ENCODE data around the gene SLC35A4.

SLC35A4 gene

DNA sequence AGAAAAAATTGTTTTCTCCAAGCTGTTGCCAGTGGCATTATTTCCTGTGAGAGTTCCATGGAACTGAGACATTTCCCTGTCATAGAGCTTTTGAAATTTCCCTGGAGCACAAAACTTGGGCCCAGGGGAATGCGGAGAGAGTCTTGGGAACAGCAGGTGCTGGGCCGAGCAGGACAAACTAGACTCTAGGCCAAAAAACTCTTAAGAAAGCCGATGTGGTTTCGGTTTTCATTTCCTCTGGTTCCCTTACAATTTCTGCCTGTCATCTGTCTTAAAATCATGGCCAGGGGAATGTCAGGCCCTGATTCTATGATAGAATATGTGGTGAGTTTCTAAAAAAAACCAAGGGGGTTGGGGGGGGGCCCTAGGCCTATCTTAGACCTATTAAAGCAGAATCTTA is 4.6 kb downstream of the SLC35A4 start:
- TF ChIP-seq, protein P1, sequence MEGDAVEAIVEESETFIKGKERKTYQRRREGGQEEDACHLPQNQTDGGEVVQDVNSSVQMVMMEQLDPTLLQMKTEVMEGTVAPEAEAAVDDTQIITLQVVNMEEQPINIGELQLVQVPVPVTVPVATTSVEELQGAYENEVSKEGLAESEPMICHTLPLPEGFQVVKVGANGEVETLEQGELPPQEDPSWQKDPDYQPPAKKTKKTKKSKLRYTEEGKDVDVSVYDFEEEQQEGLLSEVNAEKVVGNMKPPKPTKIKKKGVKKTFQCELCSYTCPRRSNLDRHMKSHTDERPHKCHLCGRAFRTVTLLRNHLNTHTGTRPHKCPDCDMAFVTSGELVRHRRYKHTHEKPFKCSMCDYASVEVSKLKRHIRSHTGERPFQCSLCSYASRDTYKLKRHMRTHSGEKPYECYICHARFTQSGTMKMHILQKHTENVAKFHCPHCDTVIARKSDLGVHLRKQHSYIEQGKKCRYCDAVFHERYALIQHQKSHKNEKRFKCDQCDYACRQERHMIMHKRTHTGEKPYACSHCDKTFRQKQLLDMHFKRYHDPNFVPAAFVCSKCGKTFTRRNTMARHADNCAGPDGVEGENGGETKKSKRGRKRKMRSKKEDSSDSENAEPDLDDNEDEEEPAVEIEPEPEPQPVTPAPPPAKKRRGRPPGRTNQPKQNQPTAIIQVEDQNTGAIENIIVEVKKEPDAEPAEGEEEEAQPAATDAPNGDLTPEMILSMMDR (IDR thresholded peaks at IDR 0.05; ENCODE audit: extremely low read depth, insufficient read depth, missing control alignments), result no peak
- in situ Hi-C loops (cut with MboI; ENCODE audit: low pct_unique_long_range_greater_than_20kb, low sequenced_read_pairs, unreplicated experiment), result no loop called here
- no peak for DNase-seq (ENCODE audit: low spot score)

DNA sequence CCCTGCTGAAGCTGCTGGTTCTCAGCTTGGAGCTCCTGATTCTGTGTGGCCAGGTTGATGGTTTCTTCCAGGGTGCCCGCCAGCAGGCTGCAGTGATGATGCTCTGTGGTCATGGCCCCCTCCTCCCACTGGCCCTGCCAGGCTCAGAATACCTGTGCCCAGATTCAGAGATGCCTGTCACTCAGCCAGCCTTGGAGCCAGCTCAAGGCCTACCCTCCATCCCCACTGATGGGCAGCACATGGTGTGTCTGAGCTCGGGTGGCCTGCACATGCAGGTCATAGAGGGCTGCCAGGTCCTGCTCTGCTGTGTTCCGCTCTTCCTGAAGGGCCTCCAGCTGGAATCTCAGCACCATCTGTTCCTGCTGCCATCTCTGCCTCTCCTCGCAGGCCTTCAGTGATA is 5.4 kb downstream of the SLC35A4 start:
- in situ Hi-C loops (cut with MboI; ENCODE audit: low pct_unique_long_range_greater_than_20kb, low sequenced_read_pairs, unreplicated experiment), result no loop called here
- TF ChIP-seq, protein P1 (IDR thresholded peaks at IDR 0.05; ENCODE audit: extremely low read depth, insufficient read depth, missing control alignments), result no peak
- DNase-seq (ENCODE audit: low spot score), result no peak

DNA sequence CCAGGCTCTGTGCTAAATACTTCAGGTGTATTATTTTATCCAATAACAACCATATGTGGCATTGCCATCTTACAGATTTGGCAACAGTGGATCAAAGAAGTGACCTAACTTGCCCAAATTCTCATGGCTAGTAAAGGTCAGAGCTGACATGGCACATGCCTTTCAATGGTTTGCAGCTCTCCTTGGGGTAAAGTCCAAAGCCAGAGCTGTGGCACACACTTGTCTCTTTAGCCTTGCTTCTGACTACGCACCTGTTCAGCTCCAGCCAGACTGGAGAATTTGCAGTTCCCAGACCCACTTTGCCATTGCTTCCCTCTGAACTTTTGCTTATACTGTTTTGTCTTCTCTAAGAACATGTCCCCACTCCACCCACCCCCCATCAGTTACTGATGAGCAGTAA is 5.9 kb downstream of the SLC35A4 start:
- TF ChIP-seq, protein P1 (IDR thresholded peaks at IDR 0.05; ENCODE audit: extremely low read depth, insufficient read depth, missing control alignments), result no peak
- DNase-seq (ENCODE audit: low spot score), result no peak
- in situ Hi-C loops (cut with MboI; ENCODE audit: low pct_unique_long_range_greater_than_20kb, low sequenced_read_pairs, unreplicated experiment), result no loop called here

DNA sequence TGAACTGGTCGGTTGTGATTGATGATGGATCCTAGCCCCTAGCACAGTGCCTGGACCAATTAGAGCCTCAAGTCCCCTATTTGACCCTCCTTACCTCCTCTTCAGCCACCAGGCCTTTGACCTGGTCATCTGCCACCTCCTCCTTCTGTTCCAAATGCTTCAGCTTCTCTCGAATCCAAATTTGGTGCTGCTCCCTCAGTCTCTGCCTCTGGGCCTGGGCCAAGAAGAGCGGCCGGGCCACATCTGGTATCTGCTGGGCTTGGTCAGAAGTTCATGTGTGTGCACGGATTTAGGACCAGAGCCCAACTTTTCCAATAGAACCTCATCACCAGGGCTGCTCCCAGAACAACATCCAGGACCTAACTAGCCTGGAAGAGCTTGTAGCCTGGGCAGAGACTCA is 6.5 kb downstream of the SLC35A4 start:
- TF ChIP-seq, protein P1 (IDR thresholded peaks at IDR 0.05; ENCODE audit: extremely low read depth, insufficient read depth, missing control alignments), result no peak
- no peak for DNase-seq (ENCODE audit: low spot score)
- in situ Hi-C loops (cut with MboI; ENCODE audit: low pct_unique_long_range_greater_than_20kb, low sequenced_read_pairs, unreplicated experiment), result no loop called here

DNA sequence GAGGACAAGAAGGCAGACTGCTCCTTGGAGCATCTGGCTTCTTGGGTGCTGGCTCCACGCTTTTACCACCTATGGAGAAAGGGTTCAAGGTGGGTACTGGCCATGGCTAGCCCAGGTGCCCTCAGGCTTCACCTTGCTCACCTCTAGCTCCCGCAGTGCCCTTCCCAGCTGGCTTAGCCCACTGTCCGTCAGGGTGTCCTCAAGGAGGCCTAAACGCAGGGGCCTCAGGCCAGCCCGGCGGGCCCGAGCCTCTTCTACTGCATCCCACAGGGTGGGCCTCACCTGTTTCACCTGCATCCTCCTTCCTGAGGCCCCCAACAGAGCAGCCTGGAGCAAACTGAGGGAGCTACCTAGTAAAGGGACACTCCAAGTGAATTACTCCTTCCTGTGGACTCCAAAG is 9.1 kb downstream of the SLC35A4 start:
- no peak for DNase-seq (ENCODE audit: low spot score)
- in situ Hi-C loops (cut with MboI; ENCODE audit: low pct_unique_long_range_greater_than_20kb, low sequenced_read_pairs, unreplicated experiment), result no loop called here
- TF ChIP-seq, protein P1 (IDR thresholded peaks at IDR 0.05; ENCODE audit: extremely low read depth, insufficient read depth, missing control alignments), result no peak

DNA sequence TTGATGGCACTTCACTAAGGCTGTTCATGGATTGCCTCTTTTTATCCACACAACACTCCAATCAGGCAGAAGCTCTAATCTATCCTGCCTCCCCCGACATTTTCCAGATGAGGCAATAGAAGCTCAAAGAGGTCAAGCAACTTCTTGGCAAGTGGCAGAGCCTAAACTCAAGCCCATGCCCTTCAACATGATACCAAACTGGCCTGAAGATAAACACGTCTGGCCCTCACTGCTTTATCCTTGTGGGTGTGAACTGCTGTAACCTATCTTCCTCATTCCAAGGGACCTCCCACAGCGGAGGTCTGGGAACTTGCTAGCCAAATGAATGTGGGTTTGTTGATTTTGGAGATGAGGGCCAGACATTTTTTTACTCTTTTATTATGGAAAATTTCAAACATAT is 9.5 kb downstream of the SLC35A4 start:
- in situ Hi-C loops (cut with MboI; ENCODE audit: low pct_unique_long_range_greater_than_20kb, low sequenced_read_pairs, unreplicated experiment), result no loop called here

More for the DNA sequence above, 9.5 kb downstream of the SLC35A4 start:
- TF ChIP-seq, protein P1 (IDR thresholded peaks at IDR 0.05; ENCODE audit: extremely low read depth, insufficient read depth, missing control alignments), result no peak
- DNase-seq (ENCODE audit: low spot score), result no peak

All from GM13977 (cell line).